HepG2 (cell line): Measurements from ENCODE around the gene CAPG. TPM values are rescaled to one million over a fixed set of nuclear protein-coding genes. Genes with fewer than 3 reads are reported as not detected.

Source experiments
- ATAC-seq: fragments of 200-7000 bp; cut with Tn5 transposase; 3 replicates; pipeline ENCODE4 v1.9.1; 2020; ENCODE audit warnings: mild to moderate bottlenecking, moderate library complexity
- BruUV-seq: library from RNA; stranded (reverse); fragments of 400-500 nt; replicated peaks from 2 replicates; lab custom pipeline; 2021; lab: Mats Ljungman, UMichigan
- CTCF ChIA-PET: fragments of 300-600 bp; formaldehyde crosslinking; extraction: SDS; loops from one replicate; lab custom pipeline; 2021; ENCODE audit warnings: low total read pairs, inconsistent platforms, low intra/inter-chr PET ratio; lab: Yijun Ruan, JAX
- POLR2A ChIA-PET: fragments of 350-600 bp; sonication (Branson Sonifier 250); formaldehyde crosslinking; loops from one replicate; lab custom pipeline; 2020; ENCODE audit warnings: antibody characterized with exemption, inconsistent platforms; lab: Yijun Ruan, JAX
- DNase-seq: peaks from one replicate; pipeline ENCODE4 v3.0.0-alpha.2; 2015; ENCODE audit warnings: low spot score
- FAIRE-seq: peaks from 3 replicates; lab custom pipeline; 2011; peaks lifted over from hg19 to GRCh38; lab: Jason Lieb, UNC
- H2AFZ ChIP-seq: one replicate; pipeline ENCODE4 v1.6.1; 2011; ENCODE audit warnings: low read length, inconsistent platforms
- H3K27ac ChIP-seq: fragments of 300-600 bp; 3 replicates; pipeline ENCODE4 v1.8.0; 2011; ENCODE audit warnings: mixed run types, mild to moderate bottlenecking, mixed read lengths, low read length, inconsistent platforms; ENCODE audit not compliant: insufficient read depth; ENCODE audit errors: extremely low read length
- H3K27me3 ChIP-seq, 2 experiments: fragments of 200-600 bp in 1 of 2; 2 replicates in 1 of 2; 3 replicates in 1 of 2; pipeline versions ENCODE4 v1.6.0 to v1.8.0; 2011; ENCODE audit warnings: low read length in 2 of 2, mild to moderate bottlenecking in 2 of 2, moderate library complexity in 2 of 2, inconsistent platforms in 1 of 2; ENCODE audit not compliant: insufficient read depth in 2 of 2, control insufficient read depth in 1 of 2
- H3K36me3 ChIP-seq, 2 experiments: fragments of 200-600 bp in 1 of 2; replicated peaks in 1 of 2; 2 replicates in 1 of 2; 3 replicates in 1 of 2; pipeline versions ENCODE4 v1.5.1 to v1.8.0; 2011; ENCODE audit warnings: low read length in 2 of 2, inconsistent platforms in 1 of 2; ENCODE audit not compliant: insufficient read depth in 2 of 2, control insufficient read depth in 1 of 2
- H3K4me1 ChIP-seq: 2 replicates; pipeline ENCODE4 v1.5.1; 2012; ENCODE audit warnings: low read length, inconsistent platforms; ENCODE audit not compliant: insufficient read depth
- H3K4me2 ChIP-seq: 2 replicates; pipeline ENCODE4 v1.6.0; 2011; ENCODE audit warnings: low read depth, low read length, inconsistent platforms
- H3K4me3 ChIP-seq, 3 experiments: fragments of 200-600 bp in 1 of 3; sonication (generic), shearing (Covaris generic) in 1 of 3; replicated peaks in 1 of 3; 2 replicates each; pipeline ENCODE4 v1.5.1; 2011 to 2016; ENCODE audit warnings: low read length in 3 of 3, inconsistent platforms in 2 of 3, low read depth in 2 of 3, mild to moderate bottlenecking in 2 of 3, control low read depth in 1 of 3, mixed read lengths in 1 of 3; ENCODE audit not compliant: insufficient read depth in 1 of 3
- H3K79me2 ChIP-seq: one replicate; pipeline ENCODE4 v1.6.1; 2011; ENCODE audit warnings: low read length, inconsistent platforms; ENCODE audit not compliant: insufficient read depth
- H3K9ac ChIP-seq: 2 replicates; pipeline ENCODE4 v1.6.0; 2011; ENCODE audit warnings: mild to moderate bottlenecking, low read depth, low read length, inconsistent platforms; ENCODE audit not compliant: insufficient read depth
- H3K9me3 ChIP-seq: 2 replicates; pipeline ENCODE4 v1.5.1; 2012; ENCODE audit warnings: mild to moderate bottlenecking, low read length
- H4K20me1 ChIP-seq: 2 replicates; pipeline ENCODE4 v1.6.0; 2011; ENCODE audit warnings: inconsistent platforms, mild to moderate bottlenecking, low read length, moderate library complexity; ENCODE audit not compliant: insufficient read depth
- ETS1 ChIP-seq: sonication (generic); formaldehyde crosslinking; IDR thresholded peaks from 2 replicates; pipeline ENCODE4 v1.4.0; 2020; ENCODE audit warnings: missing genetic modification reagents
- KLF11 ChIP-seq: IDR thresholded peaks from 2 replicates; pipeline ENCODE4 v1.6.1; 2016; ENCODE audit warnings: missing compliant biosample characterization
- MTA3 ChIP-seq: sonication (generic); formaldehyde crosslinking; IDR thresholded peaks from 2 replicates; pipeline ENCODE4 v1.4.0; 2020; ENCODE audit warnings: missing genetic modification reagents
- NFE2 ChIP-seq: sonication (generic); formaldehyde crosslinking; IDR thresholded peaks from 2 replicates; pipeline ENCODE4 v1.4.0; 2020; ENCODE audit warnings: missing genetic modification reagents
- NFIC ChIP-seq: IDR thresholded peaks from 2 replicates; pipeline ENCODE4 v1.6.1; 2012; ENCODE audit warnings: mild to moderate bottlenecking, low read length, inconsistent platforms
- ONECUT2 ChIP-seq: sonication (generic); formaldehyde crosslinking; IDR thresholded peaks from 2 replicates; pipeline ENCODE4 v1.4.0; 2020; ENCODE audit warnings: missing genetic modification reagents
- PAX8 ChIP-seq: sonication (generic); formaldehyde crosslinking; IDR thresholded peaks from 2 replicates; pipeline ENCODE4 v1.8.0; 2022; ENCODE audit warnings: mild to moderate bottlenecking, missing genetic modification reagents, borderline replicate concordance
- RFX3 ChIP-seq: IDR thresholded peaks from 2 replicates; pipeline ENCODE4 v1.6.1; 2016; ENCODE audit warnings: missing biosample characterization, missing genetic modification reagents
- TRIM22 ChIP-seq: fragments of 450-650 bp; IDR thresholded peaks from 2 replicates; pipeline ENCODE4 v1.6.1; 2017
- ZNF281 ChIP-seq: sonication (generic); formaldehyde crosslinking; IDR thresholded peaks from 2 replicates; pipeline ENCODE4 v1.4.0; 2020; ENCODE audit warnings: missing genetic modification reagents, borderline replicate concordance
- ZNF3 ChIP-seq: IDR thresholded peaks from 2 replicates; pipeline ENCODE4 v1.7.0; 2017; ENCODE audit warnings: inconsistent platforms
- ZNF432 ChIP-seq: sonication (generic); formaldehyde crosslinking; IDR thresholded peaks from 2 replicates; pipeline ENCODE4 v1.5.0; 2020; ENCODE audit warnings: missing genetic modification reagents, mild to moderate bottlenecking, borderline replicate concordance
- ZNF572 ChIP-seq: sonication (generic); formaldehyde crosslinking; IDR thresholded peaks from 2 replicates; pipeline ENCODE4 v1.5.1; 2020; ENCODE audit warnings: mild to moderate bottlenecking, missing genetic modification reagents
- ZNF639 ChIP-seq: conservative IDR thresholded peaks from 2 replicates; pipeline ENCODE4 v1.6.1; 2018; ENCODE audit warnings: missing genetic modification reagents
- ZNF772 ChIP-seq: sonication (generic); formaldehyde crosslinking; IDR thresholded peaks from 2 replicates; pipeline ENCODE4 v1.5.0; 2020; ENCODE audit warnings: mild to moderate bottlenecking, missing genetic modification reagents
- ZSCAN22 ChIP-seq: sonication (generic); formaldehyde crosslinking; IDR thresholded peaks from 2 replicates; pipeline ENCODE4 v1.4.0; 2020; ENCODE audit warnings: mild to moderate bottlenecking, missing genetic modification reagents
- WGBS: methylation state at CpG from one replicate; pipeline ENCODE4 v1.1.6; 2017; ENCODE audit warnings: low lambda C conversion rate; 5-methylcytosine and 5-hydroxymethylcytosine counted together
- in situ Hi-C: cut with HindIII; loops from 2 replicates; pipeline ENCODE4 v1.10.0; 2017; ENCODE audit warnings: low pct_unique_long_range_greater_than_20kb; ENCODE audit not compliant: extremely low pct_ligation_motif_present
- intact Hi-C: fragments of 100-400 bp; cut with micrococcal nuclease; formaldehyde crosslinking; loops from one replicate; pipeline ENCODE4 v1.10.0; 2022; ENCODE audit not compliant: unreplicated experiment
- polyA plus RNA-seq, 8 experiments: library from polyadenylated mRNA; depleted of rRNA in 3 of 8; stranded (reverse) in 7 of 8; unstranded in 1 of 8; fragments of >200 nt; fragmentation: Illumina TruSeq in 4 of 8; extraction: Trizol in 4 of 8; gene quantifications; 2 replicates each; pipeline versions ENCODE4 v1.2.1 to v1.2.3, GENCODE V29; 2011 to 2016; ENCODE audit warnings: low read depth in 4 of 8, missing spikeins in 1 of 8, mixed read lengths in 1 of 8; ENCODE audit not compliant: insufficient read depth in 1 of 8
- total RNA-seq, 5 experiments: library from RNA; depleted of rRNA; stranded (reverse); fragments of >200 nt; fragmentation: Illumina TruSeq; extraction: Trizol; gene quantifications; 2 replicates each; pipeline ENCODE4 v1.2.3, GENCODE V29; 2016; ENCODE audit warnings: low read depth in 1 of 5

Gene CAPG
- total and polyA plus RNA-seq, 2 of the 13 experiments (the other 11 are each of a cell fraction or from before 2014, with no cell fraction given): 12.7 to 18.2 TPM

GRCh38 chr2:85430752-85431569 is 20.8 kb upstream of the CAPG start:
- H4K20me1 ChIP-seq: no peaks in the 10 kb centered on the region
- no TSS peak for BruUV-seq
- intact Hi-C loops (no loop called here), in situ Hi-C loops (no loop called here)
- TF ChIP-seq ZNF281: no peak
- no peak; the same call in 1 of the 2 replicates for TF ChIP-seq RFX3 (CRISPR knock-in tag)
- no peak for TF ChIP-seq NFIC
- no peak for TF ChIP-seq ZNF572 (CRISPR knock-in tag)
- TF ChIP-seq ZNF639 (CRISPR knock-in tag): no peak
- TF ChIP-seq ZNF772 (CRISPR knock-in tag): no peak
- no peak for TF ChIP-seq ZNF3 (CRISPR knock-in tag)
- TF ChIP-seq NFE2 (CRISPR knock-in tag): no peak
- TF ChIP-seq MTA3 (CRISPR knock-in tag): no peak
- TF ChIP-seq TRIM22: no peak
- TF ChIP-seq PAX8 (CRISPR knock-in tag): no peak
- TF ChIP-seq KLF11 (CRISPR knock-in tag): no peak
- no peak for TF ChIP-seq ONECUT2 (CRISPR knock-in tag)
- TF ChIP-seq ETS1 (CRISPR knock-in tag): no peak
- TF ChIP-seq ZNF432: no peak
- no peak for TF ChIP-seq ZSCAN22
- no peak for ATAC-seq
- no peak overlapping the region for H3K27ac ChIP-seq
- H3K27me3 ChIP-seq: peaks cover 10 to 66% of the 10 kb centered on the region in 2 experiments
- no peaks in the 10 kb centered on the region for H3K79me2 ChIP-seq
- POLR2A ChIA-PET: interaction anchor here (1.0 to 4.7 kb wide), 4 partner anchors 9 to 108 kb away, joined by 4 to 32 read pairs (median 8); partner anchors contain the start of genes MAT2A and SH2D6
- H3K4me2 ChIP-seq: no peak overlapping the region
- 54% methylated on average over 15 of the region's 16 CpGs for WGBS
- no peak for FAIRE-seq
- peaks cover 38% of the 10 kb centered on the region for H3K4me1 ChIP-seq
- no peak overlapping the region for H3K4me3 ChIP-seq
- CTCF ChIA-PET: no interaction called here
- no peak overlapping the region for H3K9ac ChIP-seq
- no peaks in the 10 kb centered on the region for H3K9me3 ChIP-seq
- H3K36me3 ChIP-seq: no peaks in the 10 kb centered on the region
- DNase-seq: no peak
- H2AFZ ChIP-seq: no peak overlapping the region
